Mesendoderm (in vitro differentiated cells): ENCODE data around the gene ZNF248.

ENCODE experiments used
- DNase-seq: peaks from one replicate; pipeline ENCODE4 v3.0.0; 2013
- H2AK5ac ChIP-seq: 2 replicates; pipeline ENCODE4 v1.6.1; 2013; ENCODE audit warnings: low read length, inconsistent platforms
- H2BK120ac ChIP-seq: 2 replicates; pipeline ENCODE4 v1.6.1; 2013; ENCODE audit warnings: low read depth, mild to moderate bottlenecking, low read length, moderate library complexity, mixed read lengths
- H2BK15ac ChIP-seq: replicated peaks from 2 replicates; pipeline ENCODE4 v1.6.1; 2013; ENCODE audit warnings: low read depth, mild to moderate bottlenecking, moderate library complexity
- H2BK5ac ChIP-seq: 2 replicates; pipeline ENCODE4 v1.6.1; 2013; ENCODE audit warnings: low read length, inconsistent platforms
- H3K18ac ChIP-seq: 2 replicates; pipeline ENCODE4 v1.6.1; 2013; ENCODE audit warnings: mild to moderate bottlenecking, low read length, mixed read lengths
- H3K23ac ChIP-seq: one replicate; pipeline ENCODE4 v1.6.1; 2013; ENCODE audit warnings: low read length
- H3K27ac ChIP-seq: 2 replicates; pipeline ENCODE4 v1.5.1; 2013; ENCODE audit warnings: low read depth, mild to moderate bottlenecking, inconsistent platforms, low read length, moderate library complexity
- H3K27me3 ChIP-seq: 2 replicates; pipeline ENCODE4 v1.6.1; 2013; ENCODE audit warnings: low read length, control low read depth, mild to moderate bottlenecking, inconsistent platforms; ENCODE audit not compliant: insufficient read depth, poor library complexity
- H3K36me3 ChIP-seq: 2 replicates; pipeline ENCODE4 v1.6.1; 2013; ENCODE audit warnings: low read length, inconsistent platforms; ENCODE audit not compliant: control insufficient read depth, insufficient read depth
- H3K4ac ChIP-seq: one replicate; pipeline ENCODE4 v1.6.1; 2013; ENCODE audit warnings: low read depth, mild to moderate bottlenecking, low read length, moderate library complexity
- H3K4me1 ChIP-seq: 2 replicates; pipeline ENCODE4 v1.6.1; 2013; ENCODE audit warnings: low read depth, low read length, inconsistent platforms; ENCODE audit not compliant: control insufficient read depth
- H3K4me2 ChIP-seq: 2 replicates; pipeline ENCODE4 v1.6.1; 2013; ENCODE audit warnings: low read length
- H3K4me3 ChIP-seq: 2 replicates; pipeline ENCODE4 v1.5.1; 2013; ENCODE audit warnings: mild to moderate bottlenecking, low read length
- H3K56ac ChIP-seq: one replicate; pipeline ENCODE4 v1.6.1; 2013; ENCODE audit warnings: low read length
- H3K79me1 ChIP-seq: 2 replicates; pipeline ENCODE4 v1.6.1; 2013; ENCODE audit warnings: low read length, inconsistent platforms
- H3K79me2 ChIP-seq: 2 replicates; pipeline ENCODE4 v1.6.1; 2013; ENCODE audit warnings: mild to moderate bottlenecking, low read length; ENCODE audit not compliant: control insufficient read depth, insufficient read depth
- H3K9ac ChIP-seq: 2 replicates; pipeline ENCODE4 v1.6.1; 2013; ENCODE audit warnings: low read length, inconsistent platforms
- H4K5ac ChIP-seq: one replicate; pipeline ENCODE4 v1.6.1; 2013; ENCODE audit warnings: low read length
- H4K8ac ChIP-seq: one replicate; pipeline ENCODE4 v1.6.1; 2013; ENCODE audit warnings: low read depth, mild to moderate bottlenecking, control low read depth, low read length, moderate library complexity
- WGBS: extraction: QIAGEN DNeasy Blood & Tissue Kit; methylation state at CpG from one replicate; pipeline ENCODE4 v1.1.7; 2013; ENCODE audit warnings: low lambda C conversion rate, missing lambda C conversion rate; ENCODE audit not compliant: insufficient coverage; ENCODE audit errors: extremely low coverage; 5-methylcytosine and 5-hydroxymethylcytosine counted together

Gene ZNF248

GRCh38 chr10:37816290-37816689 is 41.1 kb downstream of the ZNF248 start:
- Histone ChIP-seq H3K79me1 (no peaks in the 10 kb centered on the region), H3K79me2 (no peaks in the 10 kb centered on the region), H3K18ac (no peak overlapping the region), H3K4ac (no peak overlapping the region), H3K27ac (no peak overlapping the region), H3K4me2 (no peak overlapping the region), H3K23ac (no peak overlapping the region), H2AK5ac (no peak overlapping the region), H3K4me1 (no peaks in the 10 kb centered on the region), H3K36me3 (no peaks in the 10 kb centered on the region), H4K8ac (no peak overlapping the region), H3K27me3 (no peaks in the 10 kb centered on the region), H3K9ac (no peak overlapping the region), H3K4me3 (no peak overlapping the region), H4K5ac (no peak overlapping the region), H2BK120ac (no peak overlapping the region), H2BK15ac (no peak overlapping the region), H3K56ac (no peak overlapping the region), H2BK5ac (no peak overlapping the region)
- WGBS, result no CpG with 5 or more reads among the region's 6 CpGs
- no peak for DNase-seq

- no peak for DNase-seq
- Histone ChIP-seq H3K4me3 (no peak overlapping the region), H3K4me1 (no peaks in the 10 kb centered on the region), H3K4ac (no peak overlapping the region), H3K4me2 (no peak overlapping the region), H4K5ac (no peak overlapping the region), H3K79me1 (no peaks in the 10 kb centered on the region), H2BK120ac (no peak overlapping the region), H3K36me3 (no peaks in the 10 kb centered on the region), H3K56ac (no peak overlapping the region), H3K18ac (no peak overlapping the region), H4K8ac (no peak overlapping the region), H2BK15ac (no peak overlapping the region), H3K23ac (no peak overlapping the region), H2BK5ac (no peak overlapping the region), H3K27ac (no peak overlapping the region), H3K79me2 (no peaks in the 10 kb centered on the region), H3K27me3 (no peaks in the 10 kb centered on the region), H3K9ac (no peak overlapping the region), H2AK5ac (no peak overlapping the region)
- no CpG with 5 or more reads among the region's 3 CpGs for WGBS
Measured at GRCh38 chr10:37813763-37814162, 43.6 kb downstream of the ZNF248 start.

- Histone ChIP-seq H3K27ac (no peak overlapping the region), H4K5ac (no peak overlapping the region), H2AK5ac (no peak overlapping the region), H3K18ac (no peak overlapping the region), H2BK15ac (no peak overlapping the region), H4K8ac (no peak overlapping the region), H2BK120ac (no peak overlapping the region), H3K4ac (no peak overlapping the region), H3K9ac (no peak overlapping the region), H3K23ac (no peak overlapping the region), H3K79me2 (no peaks in the 10 kb centered on the region), H3K36me3 (no peaks in the 10 kb centered on the region), H3K27me3 (no peaks in the 10 kb centered on the region), H3K4me1 (no peaks in the 10 kb centered on the region), H3K56ac (no peak overlapping the region), H3K4me2 (no peak overlapping the region), H3K4me3 (no peak overlapping the region), H3K79me1 (no peaks in the 10 kb centered on the region), H2BK5ac (no peak overlapping the region)
- no peak for DNase-seq
- no CpG with 5 or more reads among the region's 1 CpG for whole genome bisulfite sequencing
Measured at GRCh38 chr10:37812290-37812689, 45.1 kb downstream of the ZNF248 start.

GRCh38 chr10:37803269-37803668 is 54.1 kb downstream of the ZNF248 start:
- Histone ChIP-seq H3K18ac (no peak overlapping the region), H3K79me2 (no peaks in the 10 kb centered on the region), H2BK15ac (no peak overlapping the region), H3K4ac (no peak overlapping the region), H2AK5ac (no peak overlapping the region), H4K5ac (no peak overlapping the region), H3K79me1 (no peaks in the 10 kb centered on the region), H3K4me1 (no peaks in the 10 kb centered on the region), H3K56ac (no peak overlapping the region), H3K4me3 (no peak overlapping the region), H3K4me2 (no peak overlapping the region), H2BK120ac (no peak overlapping the region), H3K9ac (no peak overlapping the region), H3K36me3 (no peaks in the 10 kb centered on the region), H3K27ac (no peak overlapping the region), H2BK5ac (no peak overlapping the region), H3K27me3 (no peaks in the 10 kb centered on the region), H4K8ac (no peak overlapping the region), H3K23ac (no peak overlapping the region)
- WGBS, result no CpG with 5 or more reads among the region's 3 CpGs
- DNase-seq, result no peak

GRCh38 chr10:37801557-37801956 is 55.9 kb downstream of the ZNF248 start:
- H4K8ac ChIP-seq, result no peak overlapping the region
- no peaks in the 10 kb centered on the region for H3K4me1 ChIP-seq
- H3K79me2 ChIP-seq, result no peaks in the 10 kb centered on the region
- no peak overlapping the region for H4K5ac ChIP-seq
- H2AK5ac ChIP-seq, result no peak overlapping the region
- no peak overlapping the region for H3K23ac ChIP-seq
- no peak overlapping the region for H2BK15ac ChIP-seq
- no peak overlapping the region for H3K4ac ChIP-seq
- no peak overlapping the region for H2BK120ac ChIP-seq
- no peaks in the 10 kb centered on the region for H3K79me1 ChIP-seq
- H3K4me2 ChIP-seq, result no peak overlapping the region
- no peak overlapping the region for H2BK5ac ChIP-seq
- no peak for DNase-seq
- H3K36me3 ChIP-seq, result no peaks in the 10 kb centered on the region
- H3K56ac ChIP-seq, result no peak overlapping the region
- no peak overlapping the region for H3K18ac ChIP-seq
- H3K27ac ChIP-seq, result no peak overlapping the region
- H3K4me3 ChIP-seq, result no peak overlapping the region
- H3K9ac ChIP-seq, result no peak overlapping the region
- H3K27me3 ChIP-seq, result no peaks in the 10 kb centered on the region

GRCh38 chr10:37794305-37794976 is 63.0 kb downstream of the ZNF248 start:
- Histone ChIP-seq H3K4me3 (no peak overlapping the region), H2AK5ac (no peak overlapping the region), H3K27ac (no peak overlapping the region), H2BK5ac (no peak overlapping the region), H3K79me1 (no peaks in the 10 kb centered on the region), H3K9ac (no peak overlapping the region), H3K79me2 (no peaks in the 10 kb centered on the region), H3K36me3 (no peaks in the 10 kb centered on the region), H3K23ac (no peak overlapping the region), H3K4ac (no peak overlapping the region), H3K18ac (no peak overlapping the region), H2BK120ac (no peak overlapping the region), H3K4me2 (no peak overlapping the region), H4K8ac (no peak overlapping the region), H3K56ac (no peak overlapping the region), H3K4me1 (no peaks in the 10 kb centered on the region), H3K27me3 (no peaks in the 10 kb centered on the region), H4K5ac (no peak overlapping the region), H2BK15ac (no peak overlapping the region)
- DNase-seq, result no peak
- WGBS, result no CpG with 5 or more reads among the region's 2 CpGs
